SK-N-MC (cell line): ENCODE results near the gene EVA1B.

ENCODE experiments used
- DNase-seq: peaks from one replicate; pipeline ENCODE4 v3.0.0-alpha.2; 2011; ENCODE audit warnings: low read depth, low spot score
- H3K27ac ChIP-seq: fragments of 200-600 bp; sonication (generic); 2 replicates; pipeline ENCODE4 v1.5.1; 2016; ENCODE audit warnings: mixed run types
- H3K36me3 ChIP-seq: fragments of 200-600 bp; sonication (generic); 2 replicates; pipeline ENCODE4 v1.6.1; 2017; ENCODE audit warnings: antibody characterized with exemption, low read length, mixed read lengths; ENCODE audit not compliant: insufficient read depth
- H3K4me3 ChIP-seq: fragments of 200-600 bp; sonication (generic); 2 replicates; pipeline ENCODE4 v1.5.1; 2016
- H3K9ac ChIP-seq: fragments of 200-600 bp; sonication (generic); 2 replicates; pipeline ENCODE4 v1.8.0; 2017; ENCODE audit warnings: mixed run types, mixed read lengths; ENCODE audit not compliant: insufficient read length
- H3K9me3 ChIP-seq: fragments of 200-600 bp; sonication (generic); 2 replicates; pipeline ENCODE4 v1.6.1; 2017; ENCODE audit warnings: low read depth, mild to moderate bottlenecking, antibody characterized with exemption, low read length, moderate library complexity, mixed read lengths
- EZH2 ChIP-seq: fragments of 200-600 bp; sonication (generic); IDR thresholded peaks from one replicate; pipeline ENCODE4 v1.6.1; 2017; ENCODE audit warnings: antibody characterized with exemption
- FOXP2 ChIP-seq: optimal IDR thresholded peaks from 2 replicates; pipeline ENCODE3; 2011; ENCODE audit warnings: mild to moderate bottlenecking, moderate library complexity; ENCODE audit not compliant: insufficient read depth; ENCODE audit errors: extremely low read length, control extremely low read depth
- POLR2AphosphoS5 ChIP-seq: IDR thresholded peaks from 2 replicates; pipeline ENCODE4 v1.6.1; 2012; ENCODE audit warnings: mild to moderate bottlenecking, low read depth, low read length, borderline replicate concordance

EVA1B gene

DNA sequence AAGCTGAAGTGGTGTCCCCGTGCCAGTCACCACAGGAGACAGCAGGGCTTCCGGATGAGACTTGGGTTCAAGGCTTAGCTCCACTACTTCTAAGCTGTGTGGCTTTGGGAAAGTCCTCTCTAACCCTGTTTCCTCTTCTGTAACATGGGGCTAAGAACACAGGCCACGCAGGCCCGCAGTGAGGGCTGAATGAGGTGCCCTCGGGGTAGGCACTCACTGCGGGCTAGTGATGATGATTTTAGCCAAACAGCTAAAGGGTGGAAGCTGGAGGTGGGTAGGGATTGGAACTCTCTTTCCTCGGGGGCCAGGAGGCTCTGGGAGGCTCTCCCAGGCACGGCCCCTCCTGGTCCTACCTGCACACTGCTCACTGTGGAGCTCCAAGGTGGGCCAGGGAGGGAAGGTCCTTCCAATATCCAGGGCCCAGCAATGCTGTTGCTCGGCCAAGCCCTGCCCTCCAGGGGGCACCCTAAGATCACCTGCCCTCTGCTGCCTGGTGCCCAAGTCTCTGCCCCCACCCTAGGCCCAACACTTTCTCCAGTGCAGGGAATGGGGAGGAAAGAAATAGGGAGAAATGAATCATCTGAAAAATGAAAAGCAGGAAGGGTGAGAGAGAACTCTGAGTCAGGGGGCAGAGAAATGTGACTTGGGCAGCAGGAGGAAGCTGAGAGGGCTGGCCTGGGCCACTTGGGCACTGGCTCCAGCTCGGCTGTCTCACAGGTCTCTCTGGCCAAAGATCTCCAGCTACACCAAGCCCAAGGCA is 19.2 kb upstream of the EVA1B start:
- Histone ChIP-seq H3K36me3 (peaks cover 27% of the 10 kb centered on the region; the same call in 1 of the 2 replicates), H3K27ac (no peak overlapping the region), H3K9me3 (no peaks in the 10 kb centered on the region), H3K9ac (no peak overlapping the region), H3K4me3 (no peak overlapping the region)
- TF ChIP-seq POLR2AphosphoS5 (no peak), FOXP2 (no peak), EZH2 (no peak)
- no peak for DNase-seq

- Histone ChIP-seq H3K4me3 (no peak overlapping the region), H3K9me3 (no peaks in the 10 kb centered on the region), H3K9ac (no peak overlapping the region), H3K36me3 (peaks cover 27% of the 10 kb centered on the region; the same call in 1 of the 2 replicates), H3K27ac (no peak overlapping the region)
- TF ChIP-seq POLR2AphosphoS5 (no peak), FOXP2 (no peak), EZH2 (no peak)
- DNase-seq, result no peak
Measured at GRCh38 chr1:36341626-36342320, 18.3 kb upstream of the EVA1B start.

DNA sequence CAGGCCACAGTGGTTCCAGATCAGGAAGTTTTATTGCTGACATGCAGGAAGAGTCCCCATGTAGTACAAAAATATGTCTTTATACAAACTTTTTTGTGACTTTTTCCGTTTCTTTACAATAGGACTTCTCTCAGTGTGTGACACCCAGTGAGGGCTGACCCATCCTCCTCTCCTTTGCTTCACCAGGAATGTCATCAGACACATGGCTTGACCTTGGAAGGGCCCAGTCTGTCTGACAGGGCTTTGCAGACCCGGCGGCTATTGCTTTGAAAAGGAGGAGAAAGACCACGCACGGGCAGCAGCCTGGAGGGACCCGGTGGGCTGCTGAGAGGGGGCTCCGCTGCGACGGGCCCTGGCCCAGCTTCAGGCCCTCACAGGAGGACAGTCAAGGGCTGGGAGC is 16.2 kb upstream of the EVA1B start:
- no peak overlapping the region for H3K9ac ChIP-seq
- peaks cover 13% of the 10 kb centered on the region; the same call in 1 of the 2 replicates for H3K36me3 ChIP-seq
- no peak for DNase-seq
- no peak for TF ChIP-seq FOXP2
- TF ChIP-seq POLR2AphosphoS5, result no peak
- no peak for TF ChIP-seq EZH2
- H3K4me3 ChIP-seq, result no peak overlapping the region
- H3K9me3 ChIP-seq, result no peaks in the 10 kb centered on the region
- H3K27ac ChIP-seq, result no peak overlapping the region

DNA sequence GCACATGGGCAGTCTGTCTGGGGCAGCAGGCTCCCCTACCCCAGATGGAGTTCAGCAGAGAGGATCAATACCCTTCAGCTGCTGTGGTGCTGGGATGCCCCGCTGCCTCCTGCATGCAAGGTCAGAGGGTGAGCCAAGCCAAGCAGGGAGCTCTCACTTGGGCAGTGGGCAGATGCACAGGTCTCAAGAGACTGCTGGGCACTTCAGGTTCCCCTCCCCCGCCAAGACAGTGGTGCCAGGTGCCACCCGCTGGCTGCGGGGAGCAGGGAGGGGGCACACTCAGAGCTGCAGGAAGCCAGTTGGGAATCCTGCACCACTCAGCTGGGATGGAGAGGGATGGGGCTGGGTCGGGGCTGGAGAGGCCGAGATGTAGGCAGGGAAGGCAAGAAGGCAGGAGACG is 15.8 kb upstream of the EVA1B start:
- H3K9me3 ChIP-seq, result no peaks in the 10 kb centered on the region
- H3K36me3 ChIP-seq, result peaks cover 12% of the 10 kb centered on the region; the same call in 1 of the 2 replicates
- no peak overlapping the region for H3K27ac ChIP-seq
- DNase-seq, result no peak
- TF ChIP-seq FOXP2 (no peak), EZH2 (no peak), POLR2AphosphoS5 (no peak)
- H3K4me3 ChIP-seq, result no peak overlapping the region
- no peak overlapping the region for H3K9ac ChIP-seq

GRCh38 chr1:36337830-36338229 is 14.4 kb upstream of the EVA1B start:
- no peak overlapping the region for H3K27ac ChIP-seq
- DNase-seq, result no peak
- no peak overlapping the region for H3K4me3 ChIP-seq
- no peaks in the 10 kb centered on the region for H3K9me3 ChIP-seq
- TF ChIP-seq POLR2AphosphoS5, result no peak
- TF ChIP-seq FOXP2, result no peak
- TF ChIP-seq EZH2, result no peak
- H3K36me3 ChIP-seq, result no peaks in the 10 kb centered on the region; the same call in 1 of the 2 replicates
- no peak overlapping the region for H3K9ac ChIP-seq

- H3K27ac ChIP-seq, result no peak overlapping the region
- TF ChIP-seq EZH2 (no peak), POLR2AphosphoS5 (no peak), FOXP2 (no peak)
Measured at GRCh38 chr1:36330940-36331339, 7.5 kb upstream of the EVA1B start.

GRCh38 chr1:36329817-36330216 is 6.4 kb upstream of the EVA1B start:
- TF ChIP-seq POLR2AphosphoS5 (no peak; the same call in 1 of the 2 replicates), FOXP2 (no peak), EZH2 (no peak)

More at GRCh38 chr1:36330940-36331339, 7.5 kb upstream of the EVA1B start:
- H3K9ac ChIP-seq, result no peak overlapping the region
- H3K4me3 ChIP-seq, result no peak overlapping the region
- H3K36me3 ChIP-seq, result no peaks in the 10 kb centered on the region
- H3K9me3 ChIP-seq, result no peaks in the 10 kb centered on the region
- DNase-seq, result no peak

GRCh38 chr1:36328713-36329112 is 5.3 kb upstream of the EVA1B start:
- no peaks in the 10 kb centered on the region for H3K9me3 ChIP-seq
- no peak for DNase-seq
- TF ChIP-seq FOXP2 (no peak), POLR2AphosphoS5 (no peak), EZH2 (no peak)
- H3K9ac ChIP-seq, result no peak overlapping the region
- H3K27ac ChIP-seq, result no peak overlapping the region
- H3K36me3 ChIP-seq, result no peaks in the 10 kb centered on the region
- H3K4me3 ChIP-seq, result no peak overlapping the region

More at GRCh38 chr1:36329817-36330216, 6.4 kb upstream of the EVA1B start:
- Histone ChIP-seq H3K9me3 (no peaks in the 10 kb centered on the region), H3K4me3 (no peak overlapping the region), H3K36me3 (no peaks in the 10 kb centered on the region), H3K27ac (no peak overlapping the region), H3K9ac (no peak overlapping the region)
- DNase-seq, result no peak

GRCh38 chr1:36328088-36328480 is 4.6 kb upstream of the EVA1B start:
- peak overlapping the region; percentile 36; the same call in 1 of the 2 replicates for H3K27ac ChIP-seq
- H3K9ac ChIP-seq, result no peak overlapping the region
- H3K4me3 ChIP-seq, result no peak overlapping the region
- H3K36me3 ChIP-seq, result no peaks in the 10 kb centered on the region
- no peak for DNase-seq
- no peaks in the 10 kb centered on the region for H3K9me3 ChIP-seq
- no peak for TF ChIP-seq EZH2
